GM20000 (cell line): Measurements from ENCODE around the gene CYFIP1.
"Not testable (repeated sequence)": the region's sequence is repeated elsewhere in the genome, so short reads cannot be mapped to it uniquely, and the experiment has no call there.

Experiments
- DNase-seq: peaks from one replicate; pipeline ENCODE4 v3.0.0; 2012; ENCODE audit warnings: low spot score
- CTCF ChIP-seq: IDR thresholded peaks from 2 replicates; pipeline ENCODE4 v1.5.1; 2012; ENCODE audit warnings: mild to moderate bottlenecking, control low read depth; ENCODE audit errors: extremely low read depth, missing control alignments

Gene CYFIP1

DNA sequence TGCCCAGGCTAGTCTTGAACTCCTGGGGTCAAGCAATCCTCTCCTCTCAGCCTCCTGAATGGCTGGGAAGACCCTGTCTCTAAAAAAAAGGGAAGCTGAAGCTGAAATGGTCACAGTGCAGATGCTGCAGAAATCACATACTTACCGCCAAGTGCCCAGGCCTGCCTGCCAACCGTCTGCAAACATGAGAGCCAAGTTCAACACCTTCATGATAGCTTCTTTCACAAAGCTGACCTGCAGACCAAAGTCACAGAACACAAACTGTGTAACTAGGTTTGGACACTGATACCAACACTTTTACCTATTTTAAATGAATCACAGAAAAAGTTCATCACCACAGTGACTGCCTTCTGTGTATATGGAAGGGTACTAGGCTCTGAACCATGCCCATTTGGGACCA, 22.8 kb upstream of the CYFIP1 start:
- no peak for TF ChIP-seq CTCF
- DNase-seq = no peak

DNA sequence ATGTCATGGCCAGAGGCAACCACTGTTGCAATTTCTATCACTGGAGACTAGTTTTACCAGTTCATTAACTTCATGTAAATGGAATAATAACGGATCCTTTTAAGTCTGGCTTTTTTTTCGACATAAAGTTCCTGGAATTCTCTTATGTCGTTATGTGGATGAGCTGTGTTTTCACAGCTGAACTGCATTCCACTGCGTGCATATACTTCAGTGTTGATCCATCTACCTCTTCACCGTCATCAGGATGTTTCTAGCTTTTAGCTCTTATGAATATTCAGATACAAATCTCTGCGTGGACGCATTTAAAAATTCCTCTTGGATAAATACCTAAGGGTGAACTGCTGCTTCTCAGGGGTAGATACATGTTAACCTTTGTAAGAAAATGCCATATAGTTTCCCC, 15.6 kb upstream of the CYFIP1 start:
- no peak for DNase-seq
- TF ChIP-seq CTCF = no peak

- no peak for DNase-seq
- TF ChIP-seq CTCF = no peak
These were observed 11.8 kb upstream of the CYFIP1 start for GRCh38 chr15:22992024-22992326.

DNA sequence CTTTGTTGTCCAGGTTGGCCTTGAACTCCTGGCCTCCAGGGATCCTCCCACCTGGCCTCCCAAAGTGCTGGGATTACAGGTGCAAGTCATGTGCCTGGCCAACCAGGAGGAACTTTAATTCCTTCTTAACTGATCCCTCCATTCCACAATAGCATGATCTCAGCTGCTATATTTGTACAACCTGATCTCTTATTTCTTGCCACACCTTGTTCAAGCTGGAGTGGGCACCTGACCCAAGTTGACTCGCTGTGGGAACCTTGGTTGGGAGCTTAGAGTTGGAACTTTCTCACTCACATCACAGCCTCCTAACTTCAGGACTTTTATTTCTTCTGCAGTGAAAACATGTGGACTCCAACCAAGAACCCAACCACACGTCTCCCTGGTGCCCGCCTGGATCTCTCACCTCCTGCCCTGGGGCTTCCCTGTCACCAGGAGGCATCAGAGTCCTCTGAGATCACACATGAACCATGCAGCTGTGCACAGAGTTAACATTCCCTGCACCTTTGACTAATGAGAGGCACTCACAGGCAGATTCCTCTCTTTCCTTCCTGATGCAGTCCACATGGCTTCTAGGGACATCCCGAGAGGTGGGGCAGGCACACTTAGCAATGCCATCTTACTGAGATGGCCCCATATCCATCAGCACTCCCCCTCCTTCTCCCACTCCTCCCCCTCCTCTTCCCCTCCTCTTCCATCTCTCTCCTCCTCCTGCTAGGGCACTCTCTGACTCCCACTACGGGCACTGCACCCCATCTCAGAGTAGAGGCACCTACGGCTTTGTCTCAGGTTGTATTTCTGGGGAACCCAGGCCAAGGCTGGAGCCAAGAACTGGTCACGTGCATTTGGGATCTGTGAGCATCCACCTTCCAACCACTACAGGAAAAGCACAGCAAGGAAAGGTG, 9.7 kb upstream of the CYFIP1 start:
- DNase-seq = no peak
- TF ChIP-seq CTCF = no peak

DNA sequence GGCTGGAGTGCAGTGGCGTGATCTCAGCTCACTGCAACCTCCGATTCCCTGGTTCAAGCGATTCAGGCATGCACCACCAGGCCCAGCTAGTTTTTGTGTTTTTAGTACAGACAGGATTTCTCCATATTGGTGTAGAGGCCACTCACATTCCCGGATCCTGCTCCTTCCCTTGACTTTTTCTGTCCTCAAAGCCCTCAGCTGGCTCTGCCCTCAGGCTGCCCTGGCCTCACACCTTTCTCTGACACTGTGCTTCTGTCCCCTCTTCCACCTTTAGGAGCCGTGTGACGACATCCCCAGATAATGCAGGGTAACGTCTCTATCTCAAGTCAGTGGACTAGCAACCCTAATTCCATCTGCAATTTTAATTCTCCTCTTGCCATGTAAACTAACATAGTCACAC, 8.6 kb upstream of the CYFIP1 start:
- TF ChIP-seq CTCF = no peak
- DNase-seq = no peak

DNA sequence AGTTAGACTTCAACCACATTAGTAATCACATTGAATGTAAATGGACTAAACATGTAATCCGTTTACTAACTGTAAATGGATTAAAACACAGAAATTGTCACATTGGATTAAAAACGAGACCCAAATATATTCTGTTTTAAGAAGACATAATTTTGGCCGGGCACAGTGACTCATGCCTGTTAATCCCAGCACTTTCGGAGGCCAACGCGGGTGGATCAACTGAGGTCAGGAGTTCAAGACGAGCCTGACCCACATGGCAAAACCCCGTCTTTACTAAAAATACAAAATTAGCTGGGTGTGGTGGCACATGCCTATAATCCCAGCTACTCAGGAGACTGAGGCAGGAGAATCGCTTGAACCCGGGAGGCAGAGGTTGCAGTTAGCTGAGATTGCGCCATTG, 1.8 kb upstream of the CYFIP1 start:
- DNase-seq = not testable (repeated sequence)

DNA sequence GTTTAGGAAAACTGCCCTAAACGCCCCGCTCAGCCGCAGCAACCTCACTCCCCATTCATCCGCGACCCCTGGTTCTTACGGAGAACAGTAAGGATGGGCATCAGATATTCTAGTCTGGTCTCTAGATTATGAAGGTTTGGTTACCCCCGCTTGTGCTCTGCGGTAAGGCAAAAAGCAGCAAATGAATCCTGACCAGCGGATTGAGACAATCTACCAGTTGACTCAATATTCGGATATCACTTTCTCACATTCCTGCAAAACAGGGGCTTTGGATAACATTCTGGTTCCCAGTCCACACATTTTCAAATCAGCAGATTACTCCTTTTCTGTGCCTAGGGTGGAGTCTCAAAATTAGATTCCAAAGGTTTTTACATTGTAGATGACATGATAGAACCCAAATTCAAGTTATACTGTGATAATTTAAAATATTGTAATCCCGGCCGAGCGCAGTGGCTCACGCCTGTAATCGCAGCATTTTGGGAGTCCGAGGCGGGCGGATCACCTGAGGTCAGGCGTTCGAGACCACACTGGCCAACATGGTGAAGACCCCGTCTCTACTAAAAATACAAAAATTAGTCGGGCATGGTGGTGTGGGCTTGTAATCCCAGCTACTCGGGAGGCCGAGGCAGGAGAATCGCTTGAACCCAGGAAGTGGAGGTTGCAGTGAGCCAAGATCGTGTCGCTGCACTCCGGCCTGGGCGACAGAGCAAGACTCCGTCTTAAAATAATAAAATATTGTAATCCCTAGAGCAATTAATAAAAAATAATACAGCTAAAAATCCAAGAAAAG, 1.1 kb upstream of the CYFIP1 start:
- no peak for TF ChIP-seq CTCF
- DNase-seq = no peak
